ENCODE measurements around the gene CRYAA. TPM values are rescaled to one million over a fixed set of nuclear protein-coding genes. Genes with fewer than 3 reads are reported as not detected.

Gene CRYAA
- polyA plus RNA-seq, 1 donor from 2014 or later: not detected

GRCh38 chr21:43211760-43212115, 42.9 kb downstream of the CRYAA start:
- Histone ChIP-seq H3K9ac (ENCODE audit: low read length) (no peak overlapping the region), H3K79me2 (replicated peaks; ENCODE audit: insufficient read depth, low read length) (no peaks in the 10 kb centered on the region), H3K27ac (ENCODE audit: low read length) (no peak overlapping the region), H3K4me3 (ENCODE audit: low read length) (no peak overlapping the region), H2AFZ (ENCODE audit: low read depth, low read length) (no peak overlapping the region), H4K20me1 (ENCODE audit: insufficient read depth) (no peaks in the 10 kb centered on the region), H3K9me2 (ENCODE audit: insufficient read depth, low read length) (no peaks in the 10 kb centered on the region), H3K4me2 (ENCODE audit: low read length) (no peak overlapping the region), H3K27me3 (ENCODE audit: insufficient read depth, low read depth, low read length) (no peaks in the 10 kb centered on the region), H3F3A (ENCODE audit: insufficient read depth, low read length, poor library complexity, severe bottlenecking) (no peaks in the 10 kb centered on the region), H3K9me3 (ENCODE audit: low read length) (no peaks in the 10 kb centered on the region), H3K36me3 (ENCODE audit: insufficient read depth, low read length) (no peaks in the 10 kb centered on the region)
- TF ChIP-seq REST (IDR thresholded peaks at IDR 0.05; ENCODE audit: borderline replicate concordance) (no peak), RAD21 (conservative IDR thresholded peaks at IDR 0.05) (no peak), SMC3 (conservative IDR thresholded peaks at IDR 0.05; ENCODE audit: poor library complexity) (no peak), TAF1 (IDR thresholded peaks at IDR 0.05; ENCODE audit: low read depth) (no peak), MXI1 (conservative IDR thresholded peaks at IDR 0.05; ENCODE audit: poor library complexity, severe bottlenecking) (no peak), EZH2 (IDR thresholded peaks at IDR 0.05; ENCODE audit: borderline replicate concordance, insufficient read depth, low read length, poor library complexity, severe bottlenecking) (no peak), EP300 (conservative IDR thresholded peaks at IDR 0.05; ENCODE audit: poor library complexity, severe bottlenecking) (no peak), CTCF (IDR thresholded peaks at IDR 0.05; ENCODE audit: poor library complexity, severe bottlenecking) (no peak), POLR2AphosphoS5 (IDR thresholded peaks at IDR 0.05) (no peak)

Other genes with a start within 250 kb of the CRYAA start
- not detected in 2 replicates for gene ERVH48-1, start 243.4 kb upstream of the CRYAA start, polyA plus RNA-seq
- 6.9 and 8.2 TPM in 2 replicates for gene PKNOX1, start 194.4 kb upstream of the CRYAA start, polyA plus RNA-seq
- 16.3 and 28.5 TPM in 2 replicates for gene CBS, start 93.2 kb upstream of the CRYAA start, polyA plus RNA-seq
- gene U2AF1, start 61.4 kb upstream of the CRYAA start, polyA plus RNA-seq: 47.6 and 48.7 TPM in 2 replicates

Measured in neural cell (in vitro differentiated cells).